A549 (cell line): Measurements from ENCODE around the gene TSKU. TPM values are rescaled to one million over a fixed set of nuclear protein-coding genes. Genes with fewer than 3 reads are reported as not detected.

Experiments
- ATAC-seq, 2 experiments: fragments of 200-7000 bp in 1 of 2; fragments of >200 bp in 1 of 2; cut with Nextera tagmentation in 1 of 2; cut with Tn5 transposase in 1 of 2; 3 replicates each; pipeline versions ENCODE4 v1.8.0 to v1.9.1; 2018 to 2020; ENCODE audit warnings: mild to moderate bottlenecking in 1 of 2, moderate library complexity in 1 of 2
- CTCF ChIA-PET: fragments of 300-600 bp; sonication (Branson Sonifier 250); formaldehyde crosslinking; extraction: SDS; loops from one replicate; lab custom pipeline; 2021; ENCODE audit warnings: antibody characterized with exemption, inconsistent platforms; lab: Yijun Ruan, JAX
- POLR2A ChIA-PET: fragments of 350-600 bp; formaldehyde crosslinking; extraction: SDS; loops from one replicate; lab custom pipeline; 2021; ENCODE audit warnings: antibody characterized with exemption, inconsistent platforms; lab: Yijun Ruan, JAX
- DNase-seq, 2 experiments: peaks; one replicate each; pipeline versions ENCODE4 v3.0.0 to v3.0.0-alpha.2; 2011 to 2016; ENCODE audit warnings: low read depth in 1 of 2, low spot score in 1 of 2
- FAIRE-seq: peaks from 2 replicates; lab custom pipeline; 2011; peaks lifted over from hg19 to GRCh38; lab: Jason Lieb, UNC
- H3K27ac ChIP-seq, 2 experiments: fragments of >200 bp; sonication (Bioruptor Twin); formaldehyde crosslinking; 3 replicates each; pipeline ENCODE4 v1.5.1; 2016 to 2017
- H3K4me1 ChIP-seq: fragments of >200 bp; sonication (Bioruptor Twin); formaldehyde crosslinking; 3 replicates; pipeline ENCODE4 v1.6.1; 2016
- H3K4me2 ChIP-seq: fragments of >200 bp; sonication (Bioruptor Twin); formaldehyde crosslinking; 3 replicates; pipeline ENCODE4 v1.6.1; 2016
- H3K4me3 ChIP-seq: fragments of >200 bp; sonication (Bioruptor Twin); formaldehyde crosslinking; 3 replicates; pipeline ENCODE4 v1.5.1; 2016
- H3K9me3 ChIP-seq: fragments of >200 bp; sonication (Bioruptor Twin); formaldehyde crosslinking; 3 replicates; pipeline ENCODE4 v1.6.1; 2016
- BHLHE40 ChIP-seq: IDR thresholded peaks from 2 replicates; pipeline ENCODE4 v1.6.1; 2012; ENCODE audit warnings: low read depth, low read length, inconsistent platforms
- CEBPB ChIP-seq, 2 experiments: fragments of >200 bp in 1 of 2; sonication (Bioruptor Twin) in 1 of 2; formaldehyde crosslinking in 1 of 2; IDR thresholded peaks; 2 replicates each; pipeline ENCODE4 v1.6.1; 2012 to 2016
- CHD2 ChIP-seq: fragments of 150-350 bp; IDR thresholded peaks from 2 replicates; pipeline ENCODE4 v1.6.1; 2014; ENCODE audit warnings: low read length; ENCODE audit not compliant: partially characterized antibody
- CHD4 ChIP-seq: fragments of 200-600 bp; sonication (generic); IDR thresholded peaks from 2 replicates; pipeline ENCODE4 v1.6.1; 2016; ENCODE audit warnings: antibody characterized with exemption, mild to moderate bottlenecking, borderline replicate concordance
- CTCF ChIP-seq: fragments of >200 bp; sonication (Bioruptor Twin); formaldehyde crosslinking; IDR thresholded peaks from 3 replicates; pipeline ENCODE4 v1.5.1; 2016
- EHMT2 ChIP-seq: fragments of 200-600 bp; sonication (generic); IDR thresholded peaks from 2 replicates; pipeline ENCODE4 v1.6.1; 2016; ENCODE audit warnings: antibody characterized with exemption, low read depth, mild to moderate bottlenecking, moderate library complexity
- EP300 ChIP-seq, 2 experiments: fragments of >200 bp; sonication (Bioruptor Twin); formaldehyde crosslinking; IDR thresholded peaks; 2 replicates in 1 of 2; 3 replicates in 1 of 2; pipeline ENCODE4 v1.6.1; 2016 to 2017
- ESRRA ChIP-seq: fragments of 150-350 bp; IDR thresholded peaks from 2 replicates; pipeline ENCODE4 v1.6.1; 2014; ENCODE audit warnings: mild to moderate bottlenecking, low read length, borderline replicate concordance
- HDAC2 ChIP-seq: fragments of 200-600 bp; sonication (generic); IDR thresholded peaks from 2 replicates; pipeline ENCODE4 v1.6.1; 2016
- HES2 ChIP-seq: fragments of >200 bp; sonication (Bioruptor Twin); formaldehyde crosslinking; IDR thresholded peaks from 2 replicates; pipeline ENCODE4 v1.6.1; 2016
- HEYL ChIP-seq: fragments of 250-450 bp; sonication (Bioruptor Pico); IDR thresholded peaks from 2 replicates; pipeline ENCODE4 v1.8.0; 2021; ENCODE audit warnings: mild to moderate bottlenecking, moderate library complexity
- HOXB13 ChIP-seq: fragments of 250-450 bp; sonication (Bioruptor Pico); IDR thresholded peaks from 2 replicates; pipeline ENCODE4 v1.5.0; 2020; ENCODE audit warnings: low read depth, mild to moderate bottlenecking, moderate library complexity
- HOXB5 ChIP-seq: fragments of 250-450 bp; sonication (Bioruptor Pico); IDR thresholded peaks from 2 replicates; pipeline ENCODE4 v1.5.0; 2020; ENCODE audit warnings: mild to moderate bottlenecking, moderate library complexity
- JUN ChIP-seq, 2 experiments: fragments of >200 bp; sonication (Bioruptor Twin); formaldehyde crosslinking; IDR thresholded peaks; 2 replicates in 1 of 2; 3 replicates in 1 of 2; pipeline ENCODE4 v1.6.1; 2016 to 2017
- KDM1A ChIP-seq: fragments of 200-600 bp; sonication (generic); IDR thresholded peaks from 2 replicates; pipeline ENCODE4 v1.6.1; 2016; ENCODE audit warnings: low read depth, mild to moderate bottlenecking
- MAFK ChIP-seq: fragments of 450-650 bp; IDR thresholded peaks from 2 replicates; pipeline ENCODE4 v1.6.1; 2014; ENCODE audit not compliant: partially characterized antibody
- MAX ChIP-seq: IDR thresholded peaks from 2 replicates; pipeline ENCODE4 v1.6.1; 2012
- MAZ ChIP-seq: fragments of 150-350 bp; IDR thresholded peaks from 2 replicates; pipeline ENCODE4 v1.6.1; 2014; ENCODE audit warnings: antibody characterized with exemption, low read depth, low read length, borderline replicate concordance
- NFE2L2 ChIP-seq: fragments of 150-350 bp; conservative IDR thresholded peaks from 2 replicates; pipeline ENCODE4 v1.6.1; 2014; ENCODE audit warnings: low read length
- NPAS2 ChIP-seq: fragments of 250-450 bp; sonication (Bioruptor Pico); IDR thresholded peaks from 2 replicates; pipeline ENCODE4 v1.8.0; 2022; ENCODE audit warnings: mild to moderate bottlenecking, moderate library complexity, borderline replicate concordance
- NR3C1 ChIP-seq: fragments of >200 bp; sonication (Bioruptor Twin); formaldehyde crosslinking; IDR thresholded peaks from 3 replicates; pipeline ENCODE4 v1.6.1; 2017
- PBX3 ChIP-seq: IDR thresholded peaks from 2 replicates; pipeline ENCODE4 v1.6.1; 2012
- PHF8 ChIP-seq: fragments of 200-600 bp; sonication (generic); IDR thresholded peaks from 2 replicates; pipeline ENCODE4 v1.6.1; 2016; ENCODE audit warnings: low read depth, mild to moderate bottlenecking, antibody characterized with exemption, moderate library complexity, borderline replicate concordance
- POLR2A ChIP-seq: IDR thresholded peaks from 2 replicates; pipeline ENCODE4 v1.6.1; 2012; ENCODE audit warnings: mild to moderate bottlenecking, low read length
- RCOR1 ChIP-seq: fragments of 150-350 bp; IDR thresholded peaks from 2 replicates; pipeline ENCODE4 v1.6.1; 2014; ENCODE audit warnings: antibody characterized with exemption, low read length, low read depth
- SREBF2 ChIP-seq: fragments of 450-650 bp; IDR thresholded peaks from 2 replicates; pipeline ENCODE4 v1.6.1; 2014; ENCODE audit warnings: mild to moderate bottlenecking, moderate library complexity
- ZC3H11A ChIP-seq: fragments of 450-650 bp; IDR thresholded peaks from 2 replicates; pipeline ENCODE4 v1.6.1; 2014; ENCODE audit warnings: antibody characterized with exemption, mild to moderate bottlenecking
- ZFP36 ChIP-seq: fragments of 450-650 bp; IDR thresholded peaks from 2 replicates; pipeline ENCODE4 v1.6.1; 2014; ENCODE audit warnings: borderline replicate concordance; ENCODE audit not compliant: partially characterized antibody
- ZNF302 ChIP-seq: fragments of 250-450 bp; sonication (Bioruptor Pico); IDR thresholded peaks from 2 replicates; pipeline ENCODE4 v1.9.0; 2021; ENCODE audit warnings: inconsistent platforms, mild to moderate bottlenecking, moderate library complexity
- WGBS: methylation state at CpG from one replicate; pipeline ENCODE4 v1.1.6; 2017; ENCODE audit errors: missing lambda C conversion rate; 5-methylcytosine and 5-hydroxymethylcytosine counted together
- polyA plus RNA-seq, 4 experiments: library from polyadenylated mRNA; depleted of rRNA in 3 of 4; stranded (reverse); fragments of >200 nt; fragmentation: RNase III in 1 of 4; extraction: RNeasy Plus Mini Kit Qiagen cat#74134 plus additional on column Dnase treatment in 1 of 4; gene quantifications; 2 replicates in 3 of 4; 3 replicates in 1 of 4; pipeline ENCODE4 v1.2.3, GENCODE V29; 2011 to 2017
- TF ChIP-seq, protein P1 (sequence below): fragments of 250-450 bp; sonication (Bioruptor Pico); IDR thresholded peaks from 2 replicates; pipeline ENCODE4 v1.5.0; 2021; ENCODE audit warnings: mild to moderate bottlenecking, moderate library complexity, borderline replicate concordance
- TF ChIP-seq, protein P2 (sequence below): fragments of 150-350 bp; IDR thresholded peaks from 2 replicates; pipeline ENCODE4 v1.6.1; 2014; ENCODE audit warnings: low read depth, mild to moderate bottlenecking, low read length

The TSKU gene
- polyA plus RNA-seq, 2 of the 4 experiments (the other 2 are of a cell fraction): 164 to 171 TPM

DNA sequence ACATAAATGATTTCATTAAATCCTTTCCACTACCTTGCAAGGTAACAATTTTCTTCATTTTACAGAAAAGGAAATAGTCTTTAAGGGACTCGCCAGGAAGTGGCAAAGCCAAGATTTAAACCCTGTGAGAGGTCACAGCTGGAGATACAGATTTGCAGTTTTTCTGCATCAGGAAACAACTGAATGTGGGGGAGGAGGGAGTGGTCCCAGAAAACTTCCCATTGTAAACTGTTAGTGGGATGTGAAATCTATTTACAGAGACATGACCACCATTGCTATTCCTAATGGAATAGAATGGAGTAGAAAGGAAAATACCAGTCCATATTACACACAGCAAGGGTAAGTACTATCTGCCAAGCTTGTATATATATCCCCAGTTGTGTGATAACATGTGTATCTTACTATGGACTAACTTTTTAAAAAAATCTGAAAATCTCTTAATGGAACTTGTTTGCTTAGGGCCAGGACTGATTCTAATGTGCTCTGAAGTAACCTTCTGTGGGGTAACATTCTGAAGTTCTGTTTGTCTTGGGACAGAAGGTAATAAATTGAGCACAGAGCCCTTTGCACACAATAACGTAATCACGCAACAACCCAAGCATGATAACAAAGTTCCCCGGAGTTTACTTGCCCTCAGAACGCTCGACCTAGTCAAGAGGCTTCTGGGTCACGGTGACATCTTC, 10.9 kb upstream of the TSKU start (continued):
- 0 out of 2 replicates have a peak, but pooled peaks have one; percentile 28 for TF ChIP-seq NFE2L2
- TF ChIP-seq, protein P1, sequence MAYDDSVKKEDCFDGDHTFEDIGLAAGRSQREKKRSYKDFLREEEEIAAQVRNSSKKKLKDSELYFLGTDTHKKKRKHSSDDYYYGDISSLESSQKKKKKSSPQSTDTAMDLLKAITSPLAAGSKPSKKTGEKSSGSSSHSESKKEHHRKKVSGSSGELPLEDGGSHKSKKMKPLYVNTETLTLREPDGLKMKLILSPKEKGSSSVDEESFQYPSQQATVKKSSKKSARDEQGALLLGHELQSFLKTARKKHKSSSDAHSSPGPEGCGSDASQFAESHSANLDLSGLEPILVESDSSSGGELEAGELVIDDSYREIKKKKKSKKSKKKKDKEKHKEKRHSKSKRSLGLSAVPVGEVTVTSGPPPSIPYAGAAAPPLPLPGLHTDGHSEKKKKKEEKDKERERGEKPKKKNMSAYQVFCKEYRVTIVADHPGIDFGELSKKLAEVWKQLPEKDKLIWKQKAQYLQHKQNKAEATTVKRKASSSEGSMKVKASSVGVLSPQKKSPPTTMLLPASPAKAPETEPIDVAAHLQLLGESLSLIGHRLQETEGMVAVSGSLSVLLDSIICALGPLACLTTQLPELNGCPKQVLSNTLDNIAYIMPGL (CRISPR knock-in tag): no peak
- TF ChIP-seq MAX: peak; percentile 54

- ATAC-seq (no peak; a peak in 1 of 6 replicates), FAIRE-seq (no peak), DNase-seq (no peak)
- peaks cover 32% of the 10 kb centered on the region for H3K9me3 ChIP-seq
- H3K4me3 ChIP-seq: no peak overlapping the region
- H3K27ac ChIP-seq: peak overlapping the region; percentile 97 to 100
- 10% methylated on average over 5 of the region's 5 CpGs for WGBS
- peak overlapping the region; percentile 95 for H3K4me2 ChIP-seq
- H3K4me1 ChIP-seq: peaks cover 60% of the 10 kb centered on the region
- ChIA-PET CTCF (interaction anchor here (0.7 to 4.4 kb wide), 3 partner anchors 26 to 40 kb away, joined by 3 to 30 read pairs (median 27); no protein-coding TSS in a partner anchor), POLR2A (interaction anchor here (3.6 kb wide), 1 partner anchor 9 kb away, joined by 134 read pairs; the partner anchor contains the start of gene TSKU)
- no peak for TF ChIP-seq HDAC2
- no peak for TF ChIP-seq CHD2
- no peak for TF ChIP-seq CTCF
- no peak for TF ChIP-seq KDM1A
- TF ChIP-seq EP300 (IDR thresholded peaks at IDR 0.05): peak in 1 of 2 experiments; percentile 64; a peak in 1 of 5 replicates
- no peak for TF ChIP-seq HES2
- TF ChIP-seq MAX: peak; percentile 9
- TF ChIP-seq POLR2A: no peak
- no peak for TF ChIP-seq NPAS2 (CRISPR knock-in tag)
- TF ChIP-seq, protein P2, sequence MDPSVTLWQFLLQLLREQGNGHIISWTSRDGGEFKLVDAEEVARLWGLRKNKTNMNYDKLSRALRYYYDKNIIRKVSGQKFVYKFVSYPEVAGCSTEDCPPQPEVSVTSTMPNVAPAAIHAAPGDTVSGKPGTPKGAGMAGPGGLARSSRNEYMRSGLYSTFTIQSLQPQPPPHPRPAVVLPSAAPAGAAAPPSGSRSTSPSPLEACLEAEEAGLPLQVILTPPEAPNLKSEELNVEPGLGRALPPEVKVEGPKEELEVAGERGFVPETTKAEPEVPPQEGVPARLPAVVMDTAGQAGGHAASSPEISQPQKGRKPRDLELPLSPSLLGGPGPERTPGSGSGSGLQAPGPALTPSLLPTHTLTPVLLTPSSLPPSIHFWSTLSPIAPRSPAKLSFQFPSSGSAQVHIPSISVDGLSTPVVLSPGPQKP: no peak
- TF ChIP-seq ZNF302 (CRISPR knock-in tag): no peak
- TF ChIP-seq ESRRA: 0 out of 2 replicates have a peak, but pooled peaks have one; percentile 56
- 0 out of 2 replicates have a peak, but pooled peaks have one; percentile 34 for TF ChIP-seq HOXB5 (CRISPR knock-in tag)
- no peak for TF ChIP-seq PBX3
- TF ChIP-seq ZFP36: no peak
- no peak for TF ChIP-seq PHF8
- TF ChIP-seq HOXB13: peak; percentile 68; the same call in 1 of the 2 replicates
- no peak for TF ChIP-seq MAZ
- TF ChIP-seq MAFK: peak; percentile 20
- no peak for TF ChIP-seq EHMT2
- no peak for TF ChIP-seq ZC3H11A
- TF ChIP-seq SREBF2: no peak
- no peak for TF ChIP-seq BHLHE40
- TF ChIP-seq NR3C1: no peak
- TF ChIP-seq RCOR1: no peak
- no peak; a peak in 1 of 4 replicates for TF ChIP-seq CEBPB (IDR thresholded peaks at IDR 0.05)
- TF ChIP-seq CHD4: no peak
- TF ChIP-seq HEYL (CRISPR knock-in tag): no peak; the same call in 1 of the 2 replicates
- peak in 1 of 2 experiments; percentile 19; a peak in 3 of 5 replicates for TF ChIP-seq JUN (IDR thresholded peaks at IDR 0.05)
Observed at GRCh38 chr11:76772783-76773106, 10.4 kb upstream of the TSKU start.
